ENCODE results near the gene TMEM156.

TMEM156 gene

DNA sequence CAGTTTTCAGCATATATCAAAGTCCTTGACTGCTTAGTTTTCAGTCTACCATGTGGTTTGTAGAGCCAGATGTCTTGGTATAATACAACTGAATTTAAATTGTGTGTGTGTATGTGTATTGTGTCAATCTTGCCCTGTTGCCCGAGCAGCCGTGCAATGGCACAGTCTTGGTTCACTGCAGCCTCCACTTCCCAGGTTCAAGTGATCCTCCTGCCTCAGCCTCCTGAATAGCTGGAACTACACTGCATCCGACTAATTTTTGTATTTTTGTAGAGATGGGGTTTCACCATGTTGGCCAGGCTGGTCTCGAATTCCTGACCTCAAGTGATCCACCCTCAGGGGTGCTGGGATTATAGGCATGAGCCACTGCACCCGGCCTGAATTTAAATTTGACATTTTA is 23.8 kb upstream of the TMEM156 start:
- H3K27me3 ChIP-seq (ENCODE audit: control insufficient read depth, insufficient read depth, low read length, poor library complexity, severe bottlenecking), result no peaks in the 10 kb centered on the region
- no peaks in the 10 kb centered on the region for H3K9me3 ChIP-seq (ENCODE audit: control insufficient read depth, low read length)
- peaks cover 14% of the 10 kb centered on the region for H3K4me1 ChIP-seq (ENCODE audit: control insufficient read depth, insufficient read depth, low read length)
- WGBS, 2 experiments, result 95 to 96% methylated on average over 4 to 5 of the region's 5 CpGs
- no peak overlapping the region for H3K4me3 ChIP-seq (ENCODE audit: insufficient read depth, low read depth, low read length)
- no peaks in the 10 kb centered on the region for H3K36me3 ChIP-seq (ENCODE audit: control insufficient read depth, insufficient read depth, low read length)
- no peak overlapping the region for H3K27ac ChIP-seq (ENCODE audit: insufficient read depth, low read depth, low read length, poor library complexity, severe bottlenecking)

DNA sequence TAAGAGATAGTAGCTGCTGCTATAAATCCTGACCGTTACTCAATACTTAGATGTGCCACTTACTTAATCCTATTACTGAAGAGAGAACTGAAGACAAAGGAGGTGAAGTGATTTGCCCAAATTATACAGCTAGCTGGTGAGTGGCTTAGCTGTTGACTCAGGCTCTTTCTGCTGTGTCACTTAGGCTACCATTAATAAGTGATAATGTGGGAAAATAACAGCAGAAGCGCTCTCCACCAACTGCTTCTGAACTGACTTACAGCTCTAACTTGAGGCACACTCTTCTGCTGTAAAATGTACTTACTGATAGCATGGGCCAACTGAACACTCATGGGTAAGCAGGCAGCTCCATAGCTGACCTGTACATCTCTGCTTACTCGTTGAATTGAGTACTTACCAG is 22.3 kb upstream of the TMEM156 start:
- Histone ChIP-seq H3K36me3 (ENCODE audit: control insufficient read depth, insufficient read depth, low read length) (no peaks in the 10 kb centered on the region), H3K27ac (ENCODE audit: insufficient read depth, low read depth, low read length, poor library complexity, severe bottlenecking) (no peak overlapping the region), H3K9me3 (ENCODE audit: control insufficient read depth, low read length) (no peaks in the 10 kb centered on the region), H3K27me3 (ENCODE audit: control insufficient read depth, insufficient read depth, low read length, poor library complexity, severe bottlenecking) (no peaks in the 10 kb centered on the region), H3K4me3 (ENCODE audit: insufficient read depth, low read depth, low read length) (no peak overlapping the region), H3K4me1 (ENCODE audit: control insufficient read depth, insufficient read depth, low read length) (peaks cover 19% of the 10 kb centered on the region)
- 76 to 100% methylated on average over 2 of the region's 3 CpGs for WGBS, 2 experiments

DNA sequence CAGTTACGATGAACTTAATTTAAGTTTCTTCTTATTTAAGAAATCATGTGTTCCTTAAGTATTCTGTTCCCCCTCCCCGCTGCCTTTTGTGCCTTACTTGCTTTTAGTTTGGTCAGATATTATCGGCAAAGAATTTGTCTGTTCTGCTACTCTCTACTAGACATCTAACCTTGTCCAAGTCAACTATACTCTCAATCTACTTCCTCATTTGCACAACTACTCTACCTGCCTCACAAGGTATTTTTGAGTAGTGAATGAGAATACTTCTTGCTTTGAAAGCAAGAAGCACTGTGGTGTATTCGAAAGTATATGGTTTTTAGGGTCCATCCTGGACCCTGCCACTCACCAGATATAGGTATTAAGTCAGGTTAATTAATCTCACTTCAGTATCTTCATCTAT is 21.8 kb upstream of the TMEM156 start:
- H3K27ac ChIP-seq (ENCODE audit: insufficient read depth, low read depth, low read length, poor library complexity, severe bottlenecking), result no peak overlapping the region
- H3K4me3 ChIP-seq (ENCODE audit: insufficient read depth, low read depth, low read length), result no peak overlapping the region
- no peaks in the 10 kb centered on the region for H3K36me3 ChIP-seq (ENCODE audit: control insufficient read depth, insufficient read depth, low read length)
- H3K9me3 ChIP-seq (ENCODE audit: control insufficient read depth, low read length), result no peaks in the 10 kb centered on the region
- H3K4me1 ChIP-seq (ENCODE audit: control insufficient read depth, insufficient read depth, low read length), result peaks cover 19% of the 10 kb centered on the region
- WGBS, 2 experiments, result 97% methylated on average over 4 of the region's 4 CpGs
- no peaks in the 10 kb centered on the region for H3K27me3 ChIP-seq (ENCODE audit: control insufficient read depth, insufficient read depth, low read length, poor library complexity, severe bottlenecking)

DNA sequence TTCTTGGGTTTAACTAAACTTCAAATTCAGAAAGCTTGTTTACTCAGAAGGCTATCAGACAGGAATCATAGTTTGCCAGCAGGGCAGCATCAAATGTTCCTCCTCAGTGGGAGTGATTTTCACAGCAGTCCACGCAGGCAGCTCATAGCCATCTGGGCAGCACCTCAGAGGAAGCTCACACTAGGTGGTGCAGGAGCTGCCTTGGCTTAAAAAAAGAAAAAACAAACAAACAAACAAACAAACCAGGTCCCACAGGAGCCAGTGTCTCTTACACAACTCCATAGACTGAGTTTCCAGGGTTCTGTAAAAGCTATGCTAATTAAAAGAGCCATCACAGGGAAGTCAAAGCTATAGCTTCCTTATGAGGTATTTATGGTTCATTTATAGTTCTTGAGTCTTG is 19.3 kb upstream of the TMEM156 start:
- WGBS, 2 experiments, result 22 to 45% methylated on average over 1 of the region's 1 CpG
- H3K27ac ChIP-seq (ENCODE audit: insufficient read depth, low read depth, low read length, poor library complexity, severe bottlenecking), result no peak overlapping the region

DNA sequence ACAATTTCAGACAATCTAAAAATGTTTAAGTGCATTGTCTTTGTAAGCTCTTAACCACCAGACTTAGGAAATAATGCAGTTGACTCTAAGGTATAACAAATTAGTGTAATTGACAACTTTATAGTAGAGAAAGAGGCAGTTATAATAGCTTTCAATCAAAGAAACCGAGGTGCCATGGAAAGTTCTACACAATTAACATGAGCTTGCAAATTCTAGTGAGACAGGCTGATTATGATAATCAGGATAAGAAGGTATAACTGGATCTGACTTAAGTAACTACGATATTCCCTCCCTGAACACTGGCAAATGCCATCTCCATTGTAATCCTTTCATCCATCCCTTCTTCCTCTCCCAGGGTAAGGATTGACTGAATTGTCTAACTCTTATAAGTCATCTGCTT is 18.4 kb upstream of the TMEM156 start:
- no peaks in the 10 kb centered on the region for H3K36me3 ChIP-seq (ENCODE audit: control insufficient read depth, insufficient read depth, low read length)

More for the DNA sequence above, 19.3 kb upstream of the TMEM156 start:
- H3K4me1 ChIP-seq (ENCODE audit: control insufficient read depth, insufficient read depth, low read length), result peaks cover 19% of the 10 kb centered on the region
- H3K27me3 ChIP-seq (ENCODE audit: control insufficient read depth, insufficient read depth, low read length, poor library complexity, severe bottlenecking), result no peaks in the 10 kb centered on the region
- no peaks in the 10 kb centered on the region for H3K36me3 ChIP-seq (ENCODE audit: control insufficient read depth, insufficient read depth, low read length)
- no peak overlapping the region for H3K4me3 ChIP-seq (ENCODE audit: insufficient read depth, low read depth, low read length)
- no peaks in the 10 kb centered on the region for H3K9me3 ChIP-seq (ENCODE audit: control insufficient read depth, low read length)

DNA sequence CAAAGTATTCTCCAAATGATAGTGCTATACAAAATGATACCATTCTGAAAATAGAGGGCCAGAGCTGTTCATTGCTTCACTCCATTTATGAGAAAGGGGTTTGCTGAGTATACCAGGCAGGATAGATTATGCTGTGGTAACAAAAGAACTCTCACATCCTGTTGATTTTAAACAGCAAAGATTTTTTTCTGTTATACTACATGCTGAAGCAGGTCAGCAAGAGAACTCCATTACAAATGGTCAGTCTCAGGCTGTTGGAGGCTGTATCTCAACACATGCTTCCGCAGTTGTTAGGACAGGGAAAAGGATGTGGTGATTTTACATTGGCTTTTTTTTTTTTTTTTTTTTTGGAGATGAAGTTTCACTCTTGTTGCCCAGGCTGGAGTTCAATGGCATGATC is 16.1 kb upstream of the TMEM156 start:
- no peaks in the 10 kb centered on the region for H3K27me3 ChIP-seq (ENCODE audit: control insufficient read depth, insufficient read depth, low read length, poor library complexity, severe bottlenecking)
- peaks cover 18% of the 10 kb centered on the region for H3K4me1 ChIP-seq (ENCODE audit: control insufficient read depth, insufficient read depth, low read length)
- H3K36me3 ChIP-seq (ENCODE audit: control insufficient read depth, insufficient read depth, low read length), result no peaks in the 10 kb centered on the region
- H3K27ac ChIP-seq (ENCODE audit: insufficient read depth, low read depth, low read length, poor library complexity, severe bottlenecking), result no peak overlapping the region
- H3K4me3 ChIP-seq (ENCODE audit: insufficient read depth, low read depth, low read length), result no peak overlapping the region
- 74 to 94% methylated on average over 1 of the region's 1 CpG for WGBS, 2 experiments
- H3K9me3 ChIP-seq (ENCODE audit: control insufficient read depth, low read length), result no peaks in the 10 kb centered on the region

More for the DNA sequence above, 18.4 kb upstream of the TMEM156 start:
- Histone ChIP-seq H3K27me3 (ENCODE audit: control insufficient read depth, insufficient read depth, low read length, poor library complexity, severe bottlenecking) (no peaks in the 10 kb centered on the region), H3K9me3 (ENCODE audit: control insufficient read depth, low read length) (no peaks in the 10 kb centered on the region), H3K27ac (ENCODE audit: insufficient read depth, low read depth, low read length, poor library complexity, severe bottlenecking) (no peak overlapping the region), H3K4me1 (ENCODE audit: control insufficient read depth, insufficient read depth, low read length) (peaks cover 19% of the 10 kb centered on the region), H3K4me3 (ENCODE audit: insufficient read depth, low read depth, low read length) (no peak overlapping the region)
- 87 to 100% methylated on average over 1 to 2 of the region's 2 CpGs for WGBS, 2 experiments

DNA sequence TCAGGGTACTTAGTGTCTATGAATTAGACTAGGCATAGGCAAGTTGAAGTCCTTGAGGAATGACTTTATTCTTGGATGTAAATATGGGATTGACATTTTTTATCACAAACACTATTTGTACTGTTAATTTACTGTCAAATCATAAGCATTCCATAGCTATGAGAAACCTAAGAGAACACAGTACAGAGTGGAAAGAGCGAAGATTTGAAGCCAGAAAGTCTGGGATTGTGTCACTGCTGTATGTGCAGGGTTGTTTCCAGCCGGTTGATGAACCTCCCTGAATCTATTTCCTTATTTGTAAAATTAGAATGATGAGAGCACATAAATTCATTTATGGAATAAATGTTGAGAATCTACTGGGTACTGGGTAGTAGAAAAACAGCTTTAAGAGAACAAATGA is 15.5 kb upstream of the TMEM156 start:
- WGBS, 2 experiments, result 91 to 100% methylated on average over 2 of the region's 2 CpGs
- peaks cover 21% of the 10 kb centered on the region for H3K4me1 ChIP-seq (ENCODE audit: control insufficient read depth, insufficient read depth, low read length)
- H3K27me3 ChIP-seq (ENCODE audit: control insufficient read depth, insufficient read depth, low read length, poor library complexity, severe bottlenecking), result no peaks in the 10 kb centered on the region
- no peak overlapping the region for H3K4me3 ChIP-seq (ENCODE audit: insufficient read depth, low read depth, low read length)
- H3K9me3 ChIP-seq (ENCODE audit: control insufficient read depth, low read length), result no peaks in the 10 kb centered on the region
- no peak overlapping the region for H3K27ac ChIP-seq (ENCODE audit: insufficient read depth, low read depth, low read length, poor library complexity, severe bottlenecking)
- H3K36me3 ChIP-seq (ENCODE audit: control insufficient read depth, insufficient read depth, low read length), result no peaks in the 10 kb centered on the region

DNA sequence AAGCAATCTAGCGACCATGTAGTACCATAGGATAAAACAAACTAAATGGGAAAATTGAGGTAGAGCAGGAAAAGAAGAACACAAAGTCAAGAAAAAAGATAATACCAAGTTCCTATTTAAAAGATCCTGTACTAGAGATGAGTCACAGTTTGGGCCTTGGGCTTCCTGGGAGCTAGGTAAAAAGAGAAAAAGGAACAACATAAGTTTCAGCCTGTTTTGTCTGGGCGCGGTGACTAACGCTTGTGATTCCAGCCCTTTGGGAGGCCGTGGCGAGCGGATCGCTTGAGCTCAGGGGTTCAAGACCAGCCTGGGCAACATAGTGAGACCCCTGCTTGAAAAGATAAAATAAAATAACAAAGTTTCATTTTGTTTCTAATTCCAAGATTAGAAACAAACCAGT is 14.0 kb upstream of the TMEM156 start:
- WGBS, 2 experiments, result 93 to 95% methylated on average over 7 to 8 of the region's 8 CpGs
- Histone ChIP-seq H3K9me3 (ENCODE audit: control insufficient read depth, low read length) (no peaks in the 10 kb centered on the region), H3K4me1 (ENCODE audit: control insufficient read depth, insufficient read depth, low read length) (peaks cover 16% of the 10 kb centered on the region), H3K27me3 (ENCODE audit: control insufficient read depth, insufficient read depth, low read length, poor library complexity, severe bottlenecking) (no peaks in the 10 kb centered on the region), H3K4me3 (ENCODE audit: insufficient read depth, low read depth, low read length) (no peak overlapping the region), H3K36me3 (ENCODE audit: control insufficient read depth, insufficient read depth, low read length) (no peaks in the 10 kb centered on the region), H3K27ac (ENCODE audit: insufficient read depth, low read depth, low read length, poor library complexity, severe bottlenecking) (no peak overlapping the region)

DNA sequence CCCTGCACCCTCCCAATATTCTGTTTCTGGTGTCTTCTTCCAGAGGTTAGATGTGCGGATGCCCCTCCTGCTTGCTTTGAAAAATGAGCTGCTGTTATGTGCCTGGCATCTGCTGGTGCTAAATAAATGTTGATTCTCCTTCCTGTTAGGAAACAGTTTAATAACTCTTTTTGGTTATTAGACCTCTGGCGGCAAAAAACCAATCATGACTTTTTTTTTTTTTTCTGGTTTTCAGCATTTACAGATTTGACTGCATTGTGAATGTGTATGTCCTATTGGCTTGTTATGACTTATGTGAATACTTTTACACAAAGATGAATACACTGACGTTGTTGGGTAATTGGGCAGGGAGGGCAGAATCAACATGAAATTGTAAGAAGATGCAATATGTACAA is 13.6 kb upstream of the TMEM156 start:
- peaks cover 12% of the 10 kb centered on the region for H3K4me1 ChIP-seq (ENCODE audit: control insufficient read depth, insufficient read depth, low read length)
- H3K4me3 ChIP-seq (ENCODE audit: insufficient read depth, low read depth, low read length), result peak overlapping the region; percentile 66
- H3K27me3 ChIP-seq (ENCODE audit: control insufficient read depth, insufficient read depth, low read length, poor library complexity, severe bottlenecking), result no peaks in the 10 kb centered on the region
- no peaks in the 10 kb centered on the region for H3K36me3 ChIP-seq (ENCODE audit: control insufficient read depth, insufficient read depth, low read length)
- H3K27ac ChIP-seq (ENCODE audit: insufficient read depth, low read depth, low read length, poor library complexity, severe bottlenecking), result no peak overlapping the region
- no peaks in the 10 kb centered on the region for H3K9me3 ChIP-seq (ENCODE audit: control insufficient read depth, low read length)
- 60% methylated on average over 2 to 3 of the region's 3 CpGs for WGBS, 2 experiments

DNA sequence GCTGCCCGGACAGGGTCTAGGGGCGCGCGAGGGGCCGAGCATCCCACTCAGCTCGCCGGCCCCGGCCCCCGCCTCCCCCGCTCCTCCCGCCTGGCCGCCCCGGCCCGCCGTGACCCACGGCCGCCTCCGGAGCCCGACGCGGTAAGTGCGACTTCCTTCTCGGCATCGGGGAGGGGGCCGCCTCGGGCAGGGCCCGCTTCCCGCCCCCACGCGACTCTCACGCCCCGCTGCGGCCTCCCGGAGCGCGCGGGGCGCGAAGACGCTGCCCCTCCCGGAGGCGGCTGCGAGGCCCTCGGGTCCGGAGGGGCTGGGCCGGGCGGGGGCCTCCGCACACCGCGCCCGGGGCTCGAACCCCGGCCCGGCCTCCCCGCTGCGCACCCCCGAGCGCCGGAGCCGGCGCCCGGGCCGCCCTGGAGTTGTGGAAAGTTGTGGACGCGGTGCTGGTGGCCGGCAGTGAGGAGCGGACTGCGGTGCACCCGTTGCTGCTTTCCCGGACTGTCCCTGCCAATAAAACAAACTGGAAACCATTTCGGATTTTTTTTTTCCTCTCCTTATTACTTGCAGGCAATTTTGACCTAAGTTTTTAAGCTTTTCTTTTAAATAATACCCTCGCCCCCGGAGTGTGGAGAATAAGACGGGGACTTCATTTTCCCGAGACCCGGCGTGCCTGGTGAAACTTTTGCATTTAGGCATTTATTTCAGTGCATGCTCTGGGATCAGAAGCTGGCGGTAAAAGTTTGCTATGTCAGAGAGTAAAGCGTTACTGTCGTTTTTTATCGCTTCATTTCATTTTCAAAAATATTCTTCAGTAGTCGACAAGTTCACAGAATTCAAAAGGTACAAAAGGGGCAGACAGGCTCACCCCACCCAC is 13.0 kb upstream of the TMEM156 start:
- 0 to 1% methylated on average over 82 of the region's 82 CpGs for WGBS, 2 experiments
- Histone ChIP-seq H3K4me3 (ENCODE audit: insufficient read depth, low read depth, low read length) (peak overlapping the region; percentile 66), H3K27ac (ENCODE audit: insufficient read depth, low read depth, low read length, poor library complexity, severe bottlenecking) (peak overlapping the region; percentile 30)

More for the DNA sequence above, 13.0 kb upstream of the TMEM156 start:
- Histone ChIP-seq H3K27me3 (ENCODE audit: control insufficient read depth, insufficient read depth, low read length, poor library complexity, severe bottlenecking) (no peaks in the 10 kb centered on the region), H3K4me1 (ENCODE audit: control insufficient read depth, insufficient read depth, low read length) (peaks cover 9% of the 10 kb centered on the region), H3K9me3 (ENCODE audit: control insufficient read depth, low read length) (no peaks in the 10 kb centered on the region), H3K36me3 (ENCODE audit: control insufficient read depth, insufficient read depth, low read length) (no peaks in the 10 kb centered on the region)
